H1 (cell line): ENCODE measurements around the gene MEGF9. TPM values are rescaled to one million over a fixed set of nuclear protein-coding genes. Genes with fewer than 3 reads are reported as not detected.

Experiments
- CBX5 ChIP-seq: fragments of 300-800, 300-1000 bp; sonication (generic); IDR thresholded peaks from 2 replicates; pipeline ENCODE4 v1.7.1; 2016; ENCODE audit warnings: antibody characterized with exemption, low read length, low read depth
- CBX8 ChIP-seq: fragments of 300-800, 300-1000 bp; sonication (generic); IDR thresholded peaks from 2 replicates; pipeline ENCODE4 v1.7.1; 2016; ENCODE audit warnings: low read depth, low read length, borderline replicate concordance
- FOSL1 ChIP-seq: IDR thresholded peaks from 2 replicates; pipeline ENCODE4 v1.6.1; 2011; ENCODE audit warnings: mild to moderate bottlenecking, low read depth, low read length, moderate library complexity; ENCODE audit not compliant: insufficient read depth
- HDAC2 ChIP-seq, 2 experiments: fragments of 300-600 bp in 1 of 2; sonication (generic) in 1 of 2; IDR thresholded peaks; 2 replicates each; pipeline ENCODE4 v1.6.1; 2011 to 2012; ENCODE audit warnings: low read depth in 2 of 2, low read length in 2 of 2, mild to moderate bottlenecking in 2 of 2, moderate library complexity in 2 of 2, borderline replicate concordance in 1 of 2, inconsistent platforms in 1 of 2
- JUN ChIP-seq: IDR thresholded peaks from 2 replicates; pipeline ENCODE4 v1.6.1; 2011; ENCODE audit warnings: low read depth, mild to moderate bottlenecking, improper control_type of control experiment, low read length
- KDM1A ChIP-seq: fragments of 200-600, 300-600 bp; sonication (generic); IDR thresholded peaks from 2 replicates; pipeline ENCODE4 v1.7.1; 2016; ENCODE audit warnings: mild to moderate bottlenecking, low read length, borderline replicate concordance
- KDM5A ChIP-seq: fragments of 200-600 bp; IDR thresholded peaks from 2 replicates; pipeline ENCODE4 v1.7.1; 2012; ENCODE audit warnings: mild to moderate bottlenecking, low read length, inconsistent platforms, mixed read lengths
- MAX ChIP-seq: IDR thresholded peaks from 2 replicates; pipeline ENCODE4 v1.6.1; 2012; ENCODE audit warnings: inconsistent platforms
- NRF1 ChIP-seq: IDR thresholded peaks from 2 replicates; pipeline ENCODE4 v1.6.1; 2011; ENCODE audit warnings: mild to moderate bottlenecking, low read depth, low read length, improper control_type of control experiment
- PHF8 ChIP-seq: fragments of 200-600 bp; sonication (generic); conservative IDR thresholded peaks from 2 replicates; pipeline ENCODE4 v1.7.1; 2012; ENCODE audit warnings: low read depth, mild to moderate bottlenecking, inconsistent platforms, low read length, moderate library complexity
- POLR2AphosphoS5 ChIP-seq: IDR thresholded peaks from 2 replicates; pipeline ENCODE4 v1.6.1; 2011; ENCODE audit warnings: low read depth, low read length
- RBBP5 ChIP-seq: IDR thresholded peaks from 2 replicates; pipeline ENCODE4 v1.7.1; 2012; ENCODE audit warnings: low read depth, mild to moderate bottlenecking, inconsistent platforms, low read length, moderate library complexity, borderline replicate concordance
- SP4 ChIP-seq: IDR thresholded peaks from 2 replicates; pipeline ENCODE4 v1.6.1; 2012; ENCODE audit warnings: low read length, inconsistent platforms
- USF2 ChIP-seq: IDR thresholded peaks from 2 replicates; pipeline ENCODE4 v1.6.1; 2011; ENCODE audit warnings: low read length, improper control_type of control experiment
- YY1 ChIP-seq: IDR thresholded peaks from 2 replicates; pipeline ENCODE4 v1.6.1; 2011; ENCODE audit warnings: low read depth, mild to moderate bottlenecking, low read length
- polyA plus RNA-seq, 7 experiments: library from polyadenylated mRNA; depleted of rRNA in 3 of 7; stranded (reverse) in 5 of 7; unstranded in 2 of 7; fragments of >200 nt in 5 of 7; fragments of 200-250 nt in 2 of 7; gene quantifications; 1 replicate in 5 of 7; 2 replicates in 1 of 7; 4 replicates in 1 of 7; pipeline versions ENCODE4 v1.2.1 to v1.2.3, GENCODE V29; 2011 to 2013; ENCODE audit warnings: missing spikeins in 2 of 7, mixed read lengths in 2 of 7
- total RNA-seq: library from RNA; stranded (reverse); fragmentation: NEBNext Ultra II Directional; extraction: Animal tissue kit (Norgen Biotek cat#: 25700); gene quantifications from 2 replicates; pipeline ENCODE4 v1.2.1, GENCODE V29; 2021

Gene MEGF9
- total and polyA plus RNA-seq, 2 of the 8 experiments (the other 6 are each of a cell fraction or from before 2014, with no cell fraction given) = 0.45 to 1.8 TPM

- TF ChIP-seq JUN (no peak), MAX (peak; percentile 49), KDM5A (no peak), USF2 (no peak), CBX8 (no peak), NRF1 (no peak), FOSL1 (no peak), YY1 (0 out of 2 replicates have a peak, but pooled peaks have one; percentile 9), POLR2AphosphoS5 (no peak), KDM1A (peak; percentile 99), HDAC2 (IDR thresholded peaks at IDR 0.05; ENCODE audit: borderline replicate concordance in 1 of 2, low read depth in 2 of 2, low read length in 2 of 2) (peak in 1 of 2 experiments; percentile 97; a peak in 2 of 4 replicates), PHF8 (peak; percentile 35), CBX5 (no peak), SP4 (no peak), RBBP5 (peak; percentile 48; the same call in 1 of the 2 replicates)
Measured at GRCh38 chr9:120714846-120715388, 647 bp upstream of the MEGF9 start (continued).
